Upper lobe of left lung (tissue), 6 donors: ENCODE data around the gene TYMP. TPM values are rescaled to one million over a fixed set of nuclear protein-coding genes. Genes with fewer than 3 reads are reported as not detected.
A peak's percentile ranks its signal among the peaks of the same experiment; 100 is the strongest.

Experiments
- ATAC-seq, 2 donors: fragments of 200-7000 bp; cut with Tn5 transposase; one replicate each; pipeline ENCODE4 v1.9.1; 2022; ENCODE audit warnings: mild to moderate bottlenecking in 2 of 2, moderate library complexity in 2 of 2; ENCODE audit not compliant: low FRiP score in 2 of 2
- DNase-seq, 2 donors: peaks; one replicate each; pipeline ENCODE4 v3.0.0-alpha.2; 2019 to 2020
- H3K27ac ChIP-seq, 4 donors: fragments of 200-600 bp; sonication (generic); one replicate each; pipeline ENCODE4 v1.5.1; 2016 to 2019
- H3K27me3 ChIP-seq, 4 donors: fragments of 200-600 bp; sonication (generic); one replicate each; pipeline ENCODE4 v1.5.1; 2017 to 2019
- H3K36me3 ChIP-seq, 4 donors: fragments of 200-600 bp; sonication (generic); one replicate each; pipeline ENCODE4 v1.5.1; 2016 to 2019
- H3K4me1 ChIP-seq, 4 donors: fragments of 200-600 bp; sonication (generic); one replicate each; pipeline ENCODE4 v1.5.1; 2018 to 2019
- H3K4me3 ChIP-seq, 4 donors: fragments of 200-600 bp; sonication (generic); one replicate each; pipeline ENCODE4 v1.5.1; 2017 to 2019; ENCODE audit warnings: mild to moderate bottlenecking in 2 of 4, moderate library complexity in 1 of 4
- H3K9me3 ChIP-seq, 4 donors: fragments of 200-600 bp; sonication (generic); one replicate each; pipeline ENCODE4 v1.5.1; 2018 to 2019
- CTCF ChIP-seq, 6 experiments: fragments of 450-650 bp in 4 of 6; fragments of 200-600 bp in 2 of 6; sonication (generic) in 2 of 6; IDR thresholded peaks; one replicate each; pipeline ENCODE4 v1.5.1; 2016 to 2019; ENCODE audit warnings: antibody characterized with exemption in 6 of 6
- EP300 ChIP-seq, 4 donors: sonication (generic); formaldehyde crosslinking; IDR thresholded peaks; one replicate each; pipeline ENCODE4 v1.5.1; 2017; ENCODE audit warnings: antibody characterized with exemption in 4 of 4, control low read depth in 2 of 4
- POLR2A ChIP-seq, 4 donors: fragments of 450-650 bp; IDR thresholded peaks; one replicate each; pipeline ENCODE4 v1.5.1; 2016 to 2017; ENCODE audit warnings: antibody characterized with exemption in 4 of 4, mild to moderate bottlenecking in 2 of 4
- POLR2AphosphoS5 ChIP-seq, 2 donors: sonication (generic); formaldehyde crosslinking; IDR thresholded peaks; one replicate each; pipeline ENCODE4 v1.5.1; 2017; ENCODE audit warnings: antibody characterized with exemption in 2 of 2
- WGBS, 2 donors: methylation state at CpG; one replicate each; pipeline ENCODE4 v1.1.5; 2017 to 2018; 5-methylcytosine and 5-hydroxymethylcytosine counted together
- total RNA-seq, 6 donors: library from RNA; depleted of rRNA in 4 of 6; stranded (reverse); fragments of >200 nt in 4 of 6; gene quantifications; one replicate each; pipeline versions ENCODE4 v1.1.0 to v1.2.1, GENCODE V29; 2016 to 2021
- donor health status: DM: no; HTN: no; CAD: no; lungs with moderate emphysema.
- donor health status: DM: no; HTN: yes; CAD: no; lungs with severe emphysema.

Gene TYMP
- total RNA-seq, 6 donors from 2014 or later = 162 to 346 (median 248) TPM

DNA sequence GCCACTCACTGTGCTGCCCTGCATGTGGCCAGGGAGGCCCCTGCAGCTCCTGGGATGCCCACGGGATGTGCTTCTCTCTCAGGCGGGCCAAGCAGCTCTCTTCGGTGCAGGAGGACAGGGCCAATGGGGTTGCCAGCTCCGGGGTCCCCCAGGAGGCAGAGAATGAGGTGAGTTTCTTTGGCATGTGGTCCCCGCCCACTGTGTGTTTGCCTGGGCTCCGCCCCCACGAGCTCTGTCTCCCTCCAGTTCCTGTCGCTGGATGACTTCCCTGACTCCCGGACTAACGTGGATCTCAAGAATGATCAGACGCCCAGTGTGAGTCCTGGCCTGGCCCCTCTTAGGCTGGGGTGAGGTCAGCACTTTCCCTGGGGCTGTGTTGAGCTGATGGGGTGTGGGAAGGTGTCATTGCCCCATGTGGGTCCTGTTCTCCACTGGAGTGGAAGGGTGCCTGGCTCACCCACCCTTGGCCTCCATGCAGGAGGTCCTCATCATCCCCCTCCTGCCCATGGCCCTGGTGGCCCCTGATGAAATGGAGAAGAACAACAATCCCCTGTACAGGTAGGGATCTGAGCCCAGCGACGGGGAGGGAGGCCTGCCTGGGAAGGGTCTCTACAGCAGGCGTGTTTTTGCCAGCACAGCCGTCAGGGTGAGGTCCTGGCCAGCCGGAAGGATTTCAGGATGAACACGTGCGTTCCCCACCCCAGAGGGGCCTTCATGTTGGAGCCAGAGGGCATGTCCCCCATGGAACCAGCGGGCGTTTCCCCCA lies 12.1 kb downstream of the TYMP start:
- H3K4me3 ChIP-seq = no peak overlapping the region
- DNase-seq = no peak
- no peaks in the 10 kb centered on the region for H3K9me3 ChIP-seq
- H3K36me3 ChIP-seq = peaks cover 22 to 68% (median 49%) of the 10 kb centered on the region in 4 donors
- ATAC-seq = no peak
- TF ChIP-seq CTCF (IDR thresholded peaks at IDR 0.05) (no peak), EP300 (IDR thresholded peaks at IDR 0.05) (no peak), POLR2AphosphoS5 (IDR thresholded peaks at IDR 0.05) (no peak), POLR2A (IDR thresholded peaks at IDR 0.05) (no peak)
- WGBS, 2 donors = 87 to 89% methylated on average over 17 to 20 of the region's 20 CpGs
- H3K27ac ChIP-seq = no peak overlapping the region
- no peaks in the 10 kb centered on the region for H3K27me3 ChIP-seq
- peaks cover 0 to 8% (median 3%) of the 10 kb centered on the region in 4 donors for H3K4me1 ChIP-seq

DNA sequence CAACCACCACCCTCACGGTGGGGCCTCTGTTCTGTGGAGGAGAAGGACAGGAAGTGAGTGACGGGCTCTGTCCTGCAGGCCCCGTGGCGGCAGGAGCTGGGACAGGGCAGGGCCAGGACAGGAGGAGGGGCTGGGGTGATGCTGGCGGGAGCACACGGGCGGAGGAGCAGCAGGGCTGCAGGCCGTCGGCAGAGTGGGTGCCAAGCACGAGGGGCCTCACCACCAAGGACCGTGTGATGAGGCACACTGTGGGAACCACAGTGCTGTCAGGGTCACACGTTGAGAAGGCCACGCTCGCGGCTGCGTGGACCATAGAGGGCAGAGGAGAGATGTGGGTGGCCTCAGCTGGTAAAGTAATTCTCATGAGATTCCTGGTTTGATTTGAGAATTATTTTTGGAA lies 12.9 kb downstream of the TYMP start:
- Histone ChIP-seq H3K9me3 (no peaks in the 10 kb centered on the region), H3K4me3 (no peak overlapping the region), H3K27me3 (no peaks in the 10 kb centered on the region), H3K27ac (no peak overlapping the region), H3K4me1 (peaks cover 0 to 11% (median 3%) of the 10 kb centered on the region in 4 donors), H3K36me3 (peaks cover 15 to 60% (median 41%) of the 10 kb centered on the region in 4 donors)
- ATAC-seq (no peak), DNase-seq (peak in 1 of 2 donors; percentile 67)
- 77 to 90% methylated on average over 14 to 16 of the region's 16 CpGs for WGBS, 2 donors
- TF ChIP-seq POLR2AphosphoS5 (IDR thresholded peaks at IDR 0.05) = no peak
- no peak for TF ChIP-seq POLR2A (IDR thresholded peaks at IDR 0.05)
- no peak for TF ChIP-seq CTCF (IDR thresholded peaks at IDR 0.05)
- TF ChIP-seq EP300 (IDR thresholded peaks at IDR 0.05) = no peak

DNA sequence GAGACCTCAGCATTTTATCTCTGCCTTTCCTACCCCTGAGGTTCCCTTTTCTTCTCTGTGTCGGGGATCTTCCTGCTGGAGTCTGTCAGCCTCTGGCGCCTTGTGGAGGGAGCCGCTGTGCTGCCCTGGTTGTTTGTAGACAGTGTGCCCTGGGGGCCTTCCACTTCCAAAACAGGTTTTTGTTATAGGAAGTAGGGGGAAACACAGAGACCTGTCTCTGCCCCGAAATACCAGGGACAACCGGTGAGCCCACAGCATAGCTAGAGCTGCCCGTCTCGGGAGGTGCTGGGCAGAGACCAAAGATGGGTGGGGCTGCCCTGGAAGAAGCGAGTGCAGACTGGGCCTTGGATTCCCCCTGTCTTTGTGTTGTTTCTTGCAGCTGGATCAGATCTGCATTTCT lies 13.7 kb downstream of the TYMP start:
- Histone ChIP-seq H3K4me3 (no peak overlapping the region), H3K4me1 (peaks cover 0 to 11% (median 5%) of the 10 kb centered on the region in 4 donors), H3K27me3 (no peaks in the 10 kb centered on the region), H3K27ac (no peak overlapping the region), H3K9me3 (no peaks in the 10 kb centered on the region), H3K36me3 (peaks cover 11 to 52% (median 36%) of the 10 kb centered on the region in 4 donors)
- 91 to 94% methylated on average over 8 of the region's 8 CpGs for WGBS, 2 donors
- no peak for TF ChIP-seq POLR2AphosphoS5 (IDR thresholded peaks at IDR 0.05)
- no peak for TF ChIP-seq CTCF (IDR thresholded peaks at IDR 0.05)
- no peak for TF ChIP-seq EP300 (IDR thresholded peaks at IDR 0.05)
- TF ChIP-seq POLR2A (IDR thresholded peaks at IDR 0.05) = no peak
- ATAC-seq (no peak), DNase-seq (no peak)

GRCh38 chr22:50513175-50513574 lies 16.6 kb downstream of the TYMP start:
- TF ChIP-seq POLR2A (IDR thresholded peaks at IDR 0.05) = no peak
- no peak for TF ChIP-seq CTCF (IDR thresholded peaks at IDR 0.05)
- no peak for TF ChIP-seq POLR2AphosphoS5 (IDR thresholded peaks at IDR 0.05)
- TF ChIP-seq EP300 (IDR thresholded peaks at IDR 0.05) = no peak
- DNase-seq (no peak), ATAC-seq (no peak)
- no peaks in the 10 kb centered on the region for H3K9me3 ChIP-seq
- WGBS, 2 donors = 93 to 96% methylated on average over 14 to 15 of the region's 15 CpGs
- H3K4me3 ChIP-seq = no peak overlapping the region
- peaks cover 12 to 27% (median 16%) of the 10 kb centered on the region in 4 donors for H3K4me1 ChIP-seq
- H3K36me3 ChIP-seq = peaks cover 4 to 27% (median 16%) of the 10 kb centered on the region in 4 donors
- H3K27ac ChIP-seq = peak overlapping the region in 2 of 4 donors; percentile 22 to 45
- H3K27me3 ChIP-seq = no peaks in the 10 kb centered on the region
